ENCODE measurements around the gene MYO1H. TPM values are rescaled to one million over a fixed set of nuclear protein-coding genes. Genes with fewer than 3 reads are reported as not detected.

The MYO1H gene
- total RNA-seq, 2 donors from 2014 or later: not detected

DNA sequence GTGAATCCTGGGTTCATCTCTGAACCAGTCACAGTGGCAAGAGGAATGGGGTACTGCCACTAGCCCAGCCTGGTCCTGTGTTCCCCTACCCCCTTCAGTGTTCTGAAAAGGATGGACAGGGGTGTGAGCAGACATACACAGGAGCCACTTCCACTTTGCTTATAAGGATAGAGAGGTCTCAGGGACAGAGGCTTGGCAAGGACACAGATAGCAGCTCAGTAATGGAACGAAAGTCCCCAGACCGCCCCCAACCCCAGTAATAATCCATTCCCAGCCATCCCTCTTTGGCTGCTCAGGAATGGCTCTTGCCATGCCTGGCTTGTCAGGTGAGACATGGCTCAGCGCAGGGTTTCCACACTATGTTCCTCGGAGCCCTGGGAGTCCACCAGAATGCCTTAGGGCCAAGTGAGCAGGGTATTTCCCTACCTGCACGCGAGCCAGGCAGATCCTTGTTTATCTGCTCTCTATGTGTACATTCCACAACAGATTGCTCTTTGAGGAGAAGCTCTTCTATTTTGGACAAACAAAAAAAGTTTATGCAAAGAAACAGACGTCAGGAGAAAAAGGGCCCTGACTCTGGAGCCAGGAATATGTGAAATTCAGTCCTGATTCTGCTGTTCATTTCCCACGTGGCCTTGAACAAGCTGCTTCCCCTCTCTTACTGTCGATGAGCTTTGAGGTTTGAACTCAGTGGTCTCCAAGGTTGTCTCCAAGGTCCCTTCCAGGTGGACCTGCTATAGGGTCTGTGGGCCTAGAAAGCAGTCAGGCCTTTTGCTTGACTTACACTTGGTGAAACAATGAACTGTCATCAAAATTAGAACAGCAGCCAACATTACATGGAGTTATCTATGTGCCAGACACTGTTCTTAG, 139.7 kb downstream of the MYO1H start:
- H3K4me1 ChIP-seq (ENCODE audit: control insufficient read depth in 1 of 2, low read depth in 2 of 2): no peaks in the 10 kb centered on the region
- no peak overlapping the region for H3K4me3 ChIP-seq
- DNase-seq (ENCODE audit: low spot score): no peak
- ATAC-seq (ENCODE audit: insufficient number of reproducible peaks, low FRiP score, low read depth): no peak
- peaks cover 81% of the 10 kb centered on the region for H3K36me3 ChIP-seq
- H3K27ac ChIP-seq: no peak overlapping the region
- no peak for TF ChIP-seq CTCF (IDR thresholded peaks at IDR 0.05)
- no peaks in the 10 kb centered on the region for H3K27me3 ChIP-seq (replicated peaks; ENCODE audit: insufficient read depth)
- no peaks in the 10 kb centered on the region for H3K9me3 ChIP-seq

DNA sequence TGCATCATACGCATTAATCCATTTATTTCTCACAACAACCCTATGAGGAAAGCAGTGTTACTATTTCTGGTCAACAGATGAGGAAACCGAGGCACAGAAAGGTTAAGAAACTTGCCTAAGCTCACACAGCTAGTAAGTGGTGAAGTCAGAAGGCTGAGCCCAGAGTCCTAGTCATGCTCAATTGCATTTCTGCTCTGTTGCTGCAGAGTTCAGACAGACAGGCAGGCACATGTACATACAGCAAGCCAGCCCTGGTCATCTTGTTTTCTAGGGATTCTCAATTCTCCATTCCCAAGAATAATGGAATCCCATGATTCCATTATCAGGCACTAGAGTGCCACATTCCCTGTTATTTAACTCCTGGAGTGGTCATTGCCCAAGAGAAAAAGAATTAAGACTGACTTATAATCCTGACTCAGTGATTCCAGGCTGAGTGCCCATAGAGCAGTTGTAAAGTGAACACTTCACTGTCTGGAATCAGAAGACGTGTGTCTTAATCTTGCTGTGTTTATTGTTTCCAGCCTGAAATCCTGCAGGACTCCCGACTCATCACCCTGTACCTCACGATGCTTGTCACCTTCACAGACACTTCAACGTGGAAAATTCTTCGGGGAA, 140.5 kb downstream of the MYO1H start:
- no peaks in the 10 kb centered on the region for H3K4me1 ChIP-seq (ENCODE audit: control insufficient read depth in 1 of 2, low read depth in 2 of 2)
- DNase-seq (ENCODE audit: low spot score) (no peak), ATAC-seq (ENCODE audit: insufficient number of reproducible peaks, low FRiP score, low read depth) (no peak)
- H3K36me3 ChIP-seq: peaks cover 86% of the 10 kb centered on the region
- no peak for TF ChIP-seq CTCF (IDR thresholded peaks at IDR 0.05)
- H3K27me3 ChIP-seq (replicated peaks; ENCODE audit: insufficient read depth): no peaks in the 10 kb centered on the region
- no peak overlapping the region for H3K4me3 ChIP-seq
- no peaks in the 10 kb centered on the region for H3K9me3 ChIP-seq
- H3K27ac ChIP-seq: no peak overlapping the region

DNA sequence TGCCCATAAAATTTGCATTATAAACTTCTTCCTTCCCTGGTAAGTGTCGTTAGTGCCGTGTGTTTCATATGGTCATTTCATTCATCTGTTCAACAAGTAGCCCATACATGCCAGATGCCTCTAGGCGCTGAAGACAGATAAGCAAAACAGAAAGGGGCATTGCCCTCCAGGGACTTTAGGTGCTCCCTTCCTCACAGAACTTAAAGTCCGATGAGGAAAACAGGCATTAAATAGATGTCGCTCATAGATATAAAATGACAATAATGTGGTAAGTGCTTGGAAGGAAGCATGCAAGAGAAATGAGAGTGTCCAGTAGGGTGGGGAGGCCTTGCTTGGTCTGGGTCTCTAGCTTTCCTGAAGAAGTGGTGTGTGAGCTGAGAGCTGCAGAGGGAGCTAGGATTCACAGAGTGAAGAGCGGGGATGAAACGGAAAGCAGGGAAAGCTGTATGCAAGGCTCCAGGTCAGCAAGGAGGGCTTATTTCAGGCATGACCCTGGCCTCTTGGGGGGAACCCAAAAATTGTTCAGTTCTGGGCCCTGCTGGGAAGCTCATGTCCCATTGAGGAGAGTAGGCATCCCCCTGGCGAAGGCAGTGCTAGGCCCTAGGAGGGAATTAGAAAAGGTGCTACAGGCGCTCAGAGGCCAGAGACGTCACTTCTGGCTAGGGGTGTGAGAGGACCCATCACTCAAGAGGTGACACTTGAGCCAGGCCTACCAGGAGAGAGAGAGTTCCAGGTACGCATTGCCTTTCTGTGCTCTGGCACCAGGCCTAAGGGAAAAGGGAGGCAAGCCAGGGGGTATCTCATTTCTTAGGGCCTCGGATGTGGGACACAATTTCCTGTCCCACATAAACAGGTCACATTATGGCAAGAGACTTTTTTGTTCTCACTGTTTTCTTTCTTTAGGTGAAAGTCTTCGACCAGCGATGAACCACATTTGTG, 141.6 kb downstream of the MYO1H start:
- Histone ChIP-seq H3K36me3 (peaks cover 79% of the 10 kb centered on the region), H3K27ac (no peak overlapping the region), H3K4me1 (ENCODE audit: control insufficient read depth in 1 of 2, low read depth in 2 of 2) (no peaks in the 10 kb centered on the region), H3K9me3 (no peaks in the 10 kb centered on the region), H3K4me3 (no peak overlapping the region), H3K27me3 (replicated peaks; ENCODE audit: insufficient read depth) (no peaks in the 10 kb centered on the region)
- ATAC-seq (ENCODE audit: insufficient number of reproducible peaks, low FRiP score, low read depth) (no peak), DNase-seq (ENCODE audit: low spot score) (no peak)
- no peak for TF ChIP-seq CTCF (IDR thresholded peaks at IDR 0.05)

- ATAC-seq (ENCODE audit: insufficient number of reproducible peaks, low FRiP score, low read depth) (no peak), DNase-seq (ENCODE audit: low spot score) (no peak)
- H3K4me3 ChIP-seq: no peak overlapping the region
- peaks cover 79% of the 10 kb centered on the region for H3K36me3 ChIP-seq
- no peaks in the 10 kb centered on the region for H3K9me3 ChIP-seq
- H3K27me3 ChIP-seq (replicated peaks; ENCODE audit: insufficient read depth): no peaks in the 10 kb centered on the region
- no peak overlapping the region for H3K27ac ChIP-seq
- H3K4me1 ChIP-seq (ENCODE audit: control insufficient read depth in 1 of 2, low read depth in 2 of 2): no peaks in the 10 kb centered on the region
- no peak for TF ChIP-seq CTCF (IDR thresholded peaks at IDR 0.05)
Observed at GRCh38 chr12:109489955-109490565, 142.4 kb downstream of the MYO1H start.

Measured in thoracic aorta (tissue), 2 donors.